Astrocyte of the cerebellum (primary cell): ENCODE measurements around the gene SF1.

Experiments used
- DNase-seq: peaks from one replicate; pipeline ENCODE4 v3.0.0-alpha.2; 2011; ENCODE audit warnings: low read depth
- H3K4me3 ChIP-seq: 2 replicates; pipeline ENCODE4 v1.5.1; 2011; ENCODE audit warnings: mild to moderate bottlenecking, low read depth, low read length, moderate library complexity
- in situ Hi-C: cut with HindIII; loops from 2 replicates; pipeline ENCODE4 v1.10.0; 2017; ENCODE audit warnings: low sequenced_read_pairs
- TF ChIP-seq, protein P1 (sequence below): IDR thresholded peaks from 2 replicates; pipeline ENCODE4 v1.5.1; 2012; ENCODE audit warnings: low read length, low read depth, moderate library complexity, mild to moderate bottlenecking; ENCODE audit errors: missing control alignments

The SF1 gene

GRCh38 chr11:64800303-64801157 is 22.2 kb upstream of the SF1 start:
- TF ChIP-seq, protein P1, sequence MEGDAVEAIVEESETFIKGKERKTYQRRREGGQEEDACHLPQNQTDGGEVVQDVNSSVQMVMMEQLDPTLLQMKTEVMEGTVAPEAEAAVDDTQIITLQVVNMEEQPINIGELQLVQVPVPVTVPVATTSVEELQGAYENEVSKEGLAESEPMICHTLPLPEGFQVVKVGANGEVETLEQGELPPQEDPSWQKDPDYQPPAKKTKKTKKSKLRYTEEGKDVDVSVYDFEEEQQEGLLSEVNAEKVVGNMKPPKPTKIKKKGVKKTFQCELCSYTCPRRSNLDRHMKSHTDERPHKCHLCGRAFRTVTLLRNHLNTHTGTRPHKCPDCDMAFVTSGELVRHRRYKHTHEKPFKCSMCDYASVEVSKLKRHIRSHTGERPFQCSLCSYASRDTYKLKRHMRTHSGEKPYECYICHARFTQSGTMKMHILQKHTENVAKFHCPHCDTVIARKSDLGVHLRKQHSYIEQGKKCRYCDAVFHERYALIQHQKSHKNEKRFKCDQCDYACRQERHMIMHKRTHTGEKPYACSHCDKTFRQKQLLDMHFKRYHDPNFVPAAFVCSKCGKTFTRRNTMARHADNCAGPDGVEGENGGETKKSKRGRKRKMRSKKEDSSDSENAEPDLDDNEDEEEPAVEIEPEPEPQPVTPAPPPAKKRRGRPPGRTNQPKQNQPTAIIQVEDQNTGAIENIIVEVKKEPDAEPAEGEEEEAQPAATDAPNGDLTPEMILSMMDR = no peak
- in situ Hi-C loops = no loop called here
- DNase-seq = no peak
- H3K4me3 ChIP-seq = no peak overlapping the region

GRCh38 chr11:64799623-64800302 is 21.4 kb upstream of the SF1 start:
- DNase-seq = no peak
- TF ChIP-seq, protein P1 = no peak
- in situ Hi-C loops = no loop called here

GRCh38 chr11:64799256-64799622 is 20.9 kb upstream of the SF1 start:
- TF ChIP-seq, protein P1 = no peak
- no peak overlapping the region for H3K4me3 ChIP-seq
- in situ Hi-C loops = no loop called here
- no peak for DNase-seq

More at GRCh38 chr11:64799623-64800302, 21.4 kb upstream of the SF1 start:
- no peak overlapping the region for H3K4me3 ChIP-seq

GRCh38 chr11:64796757-64797541 is 18.6 kb upstream of the SF1 start:
- no peak overlapping the region for H3K4me3 ChIP-seq
- in situ Hi-C loops = no loop called here
- TF ChIP-seq, protein P1 = no peak
- no peak for DNase-seq

DNA sequence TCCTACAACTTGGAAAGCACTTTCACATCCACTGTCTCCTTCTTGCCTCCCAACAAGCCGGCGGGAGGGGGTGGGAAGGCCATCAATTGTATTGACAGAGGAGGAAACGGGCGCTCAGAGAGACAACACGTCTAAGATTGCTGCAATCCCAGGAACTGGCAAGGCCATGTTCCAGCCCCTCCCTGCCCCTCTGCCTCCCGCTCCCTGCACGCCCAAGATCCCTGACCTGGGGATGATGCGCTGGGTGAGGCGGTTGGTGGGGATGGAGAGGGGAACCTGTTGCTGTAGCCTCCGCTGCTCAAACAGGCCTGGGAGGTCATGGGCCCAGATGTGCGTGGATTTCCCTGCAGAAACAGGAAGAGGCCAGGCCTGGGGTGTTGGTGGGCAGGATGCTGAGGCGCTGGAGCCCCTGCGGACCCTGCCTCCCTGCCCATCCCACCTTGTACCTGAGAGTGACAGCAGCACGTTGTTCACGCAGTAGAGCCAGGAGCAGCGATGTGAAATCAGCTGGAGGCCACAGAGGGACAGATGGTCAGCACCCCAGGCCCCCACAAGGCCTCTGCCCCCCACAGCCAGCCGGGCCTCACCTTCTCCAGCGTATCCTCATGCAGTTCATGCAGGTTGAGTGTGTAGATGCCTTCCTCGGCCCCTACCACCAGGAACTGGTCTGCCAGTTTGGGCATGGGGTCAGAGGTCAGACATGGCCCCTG is 17.9 kb upstream of the SF1 start:
- no peak overlapping the region for H3K4me3 ChIP-seq
- in situ Hi-C loops = no loop called here
- TF ChIP-seq, protein P1 = no peak
- DNase-seq = no peak

- TF ChIP-seq, protein P1 = no peak
- in situ Hi-C loops = no loop called here
These were observed 16.2 kb upstream of the SF1 start for GRCh38 chr11:64794526-64794925.

More at GRCh38 chr11:64794526-64794925, 16.2 kb upstream of the SF1 start:
- H3K4me3 ChIP-seq = no peak overlapping the region
- DNase-seq = no peak
